Neuronal stem cell (in vitro differentiated cells): Measurements from ENCODE around the gene IL12RB1.

Experiments
- DNase-seq: peaks from one replicate; pipeline ENCODE4 v3.0.0-alpha.2; 2013; ENCODE audit warnings: low spot score
- H2AFZ ChIP-seq: one replicate; pipeline ENCODE4 v1.6.1; 2013; ENCODE audit warnings: mild to moderate bottlenecking, low read length, inconsistent platforms
- H2AK5ac ChIP-seq: 2 replicates; pipeline ENCODE4 v1.6.1; 2013; ENCODE audit warnings: low read depth, mild to moderate bottlenecking, inconsistent platforms, low read length, moderate library complexity, mixed read lengths
- H2BK120ac ChIP-seq: 2 replicates; pipeline ENCODE4 v1.6.1; 2013; ENCODE audit warnings: low read depth, mild to moderate bottlenecking, inconsistent platforms, low read length, moderate library complexity, mixed read lengths
- H2BK12ac ChIP-seq: one replicate; pipeline ENCODE4 v1.6.1; 2013; ENCODE audit warnings: low read length, inconsistent platforms
- H2BK15ac ChIP-seq: 2 replicates; pipeline ENCODE4 v1.6.1; 2013; ENCODE audit warnings: mild to moderate bottlenecking, low read length, inconsistent platforms, mixed read lengths
- H2BK5ac ChIP-seq: one replicate; pipeline ENCODE4 v1.6.1; 2013; ENCODE audit warnings: inconsistent platforms, mild to moderate bottlenecking, low read length, moderate library complexity
- H3K14ac ChIP-seq: one replicate; pipeline ENCODE4 v1.6.1; 2013; ENCODE audit warnings: low read length, inconsistent platforms
- H3K18ac ChIP-seq: 2 replicates; pipeline ENCODE4 v1.6.1; 2013; ENCODE audit warnings: low read length, inconsistent platforms
- H3K23ac ChIP-seq: 2 replicates; pipeline ENCODE4 v1.6.1; 2013; ENCODE audit warnings: low read depth, mild to moderate bottlenecking, mixed read lengths, low read length, inconsistent platforms; ENCODE audit not compliant: poor library complexity
- H3K27ac ChIP-seq: replicated peaks from 3 replicates; pipeline ENCODE4 v1.5.1; 2013; ENCODE audit warnings: low read length, inconsistent platforms
- H3K27me3 ChIP-seq, 3 experiments: 2 replicates each; pipeline ENCODE4 v1.6.1; 2013; ENCODE audit warnings: low read length in 3 of 3, mild to moderate bottlenecking in 2 of 3, inconsistent platforms in 1 of 3, low read depth in 1 of 3, mixed read lengths in 1 of 3, moderate library complexity in 1 of 3; ENCODE audit not compliant: control insufficient read depth in 3 of 3, insufficient read depth in 3 of 3
- H3K36me3 ChIP-seq, 2 donors: replicated peaks in 1 of 2; 2 replicates each; pipeline ENCODE4 v1.6.1; 2013; ENCODE audit warnings: low read length in 2 of 2; ENCODE audit not compliant: control insufficient read depth in 2 of 2, insufficient read depth in 2 of 2
- H3K4ac ChIP-seq: 2 replicates; pipeline ENCODE4 v1.6.1; 2013; ENCODE audit warnings: inconsistent platforms, mild to moderate bottlenecking, low read length, moderate library complexity
- H3K4me1 ChIP-seq, 2 donors: 1 replicate in 1 of 2; 2 replicates in 1 of 2; pipeline ENCODE4 v1.6.1; 2013; ENCODE audit warnings: low read length in 2 of 2, low read depth in 1 of 2; ENCODE audit not compliant: control insufficient read depth in 2 of 2, insufficient read depth in 1 of 2
- H3K4me2 ChIP-seq: one replicate; pipeline ENCODE4 v1.6.1; 2013; ENCODE audit warnings: mild to moderate bottlenecking, low read length, inconsistent platforms; ENCODE audit not compliant: insufficient read depth, poor library complexity, severe bottlenecking
- H3K4me3 ChIP-seq, 2 donors: 2 replicates each; pipeline ENCODE4 v1.5.1; 2013; ENCODE audit warnings: low read length in 2 of 2, mild to moderate bottlenecking in 2 of 2, inconsistent platforms in 1 of 2, moderate library complexity in 1 of 2
- H3K79me1 ChIP-seq: one replicate; pipeline ENCODE4 v1.6.1; 2013; ENCODE audit warnings: low read depth, mild to moderate bottlenecking, inconsistent platforms, low read length, moderate library complexity
- H3K9ac ChIP-seq: one replicate; pipeline ENCODE4 v1.6.1; 2013; ENCODE audit warnings: mild to moderate bottlenecking, low read depth, low read length, inconsistent platforms; ENCODE audit not compliant: poor library complexity
- H3K9me3 ChIP-seq, 2 donors: replicated peaks in 1 of 2; 2 replicates each; pipeline versions ENCODE3 to v1.6.1; 2013; ENCODE audit warnings: low read length in 2 of 2, mild to moderate bottlenecking in 2 of 2, inconsistent platforms in 1 of 2, low read depth in 1 of 2, mixed read lengths in 1 of 2, moderate library complexity in 1 of 2; ENCODE audit not compliant: control insufficient read depth in 2 of 2, insufficient read depth in 1 of 2
- H4K8ac ChIP-seq: one replicate; pipeline ENCODE4 v1.6.1; 2013; ENCODE audit warnings: low read depth, mild to moderate bottlenecking, inconsistent platforms, low read length, moderate library complexity
- H4K91ac ChIP-seq: one replicate; pipeline ENCODE4 v1.6.1; 2013; ENCODE audit warnings: low read length, low read depth, mild to moderate bottlenecking, inconsistent platforms; ENCODE audit not compliant: poor library complexity
- WGBS, 2 donors: extraction: QIAGEN DNeasy Blood & Tissue Kit; methylation state at CpG; one replicate each; pipeline ENCODE4 v1.1.7; 2013; ENCODE audit warnings: missing lambda C conversion rate in 2 of 2, mixed read lengths in 1 of 2; ENCODE audit not compliant: insufficient read length in 2 of 2, insufficient replicate concordance in 1 of 2; ENCODE audit errors: extremely low coverage in 2 of 2; 5-methylcytosine and 5-hydroxymethylcytosine counted together

IL12RB1 gene

DNA sequence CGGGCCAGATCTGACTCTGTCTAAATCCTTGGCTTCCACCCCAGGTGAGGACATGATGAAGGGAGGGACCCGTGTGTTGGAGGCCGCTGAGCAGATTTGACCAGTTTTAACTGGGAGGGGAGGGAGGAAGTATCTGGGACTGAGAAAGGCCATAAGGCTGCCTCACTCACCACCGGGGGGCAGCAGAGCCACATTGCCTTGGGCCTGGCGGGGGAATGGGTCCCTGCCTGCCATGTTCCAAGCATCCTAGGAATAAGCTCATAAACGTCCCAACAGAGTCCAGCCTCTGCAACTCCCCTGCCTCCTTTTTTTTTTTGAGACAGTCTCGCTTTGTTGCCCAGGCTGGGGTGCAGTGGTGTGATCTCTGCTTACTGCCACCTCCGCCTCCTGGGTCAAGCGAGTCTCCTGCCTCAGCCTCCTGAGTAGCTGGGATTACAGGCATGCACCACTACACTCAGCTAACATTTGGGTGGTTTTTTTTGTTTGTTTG lies 26.3 kb upstream of the IL12RB1 start:
- H4K91ac ChIP-seq: no peak overlapping the region
- no peaks in the 10 kb centered on the region for H3K79me1 ChIP-seq
- no peak overlapping the region for H3K9ac ChIP-seq
- H2AFZ ChIP-seq: peak overlapping the region; percentile 83
- H2AK5ac ChIP-seq: no peak overlapping the region
- no peak overlapping the region for H3K4ac ChIP-seq
- H3K9me3 ChIP-seq: no peaks in the 10 kb centered on the region
- no peak overlapping the region for H3K14ac ChIP-seq
- H2BK12ac ChIP-seq: no peak overlapping the region
- H3K4me1 ChIP-seq: peaks cover 10 to 14% of the 10 kb centered on the region in 2 donors
- H4K8ac ChIP-seq: no peak overlapping the region
- H2BK5ac ChIP-seq: no peak overlapping the region
- H3K27ac ChIP-seq: no peak overlapping the region
- no peaks in the 10 kb centered on the region for H3K36me3 ChIP-seq
- no peak overlapping the region for H3K4me3 ChIP-seq
- H3K18ac ChIP-seq: no peak overlapping the region
- no peak overlapping the region for H3K23ac ChIP-seq
- H2BK15ac ChIP-seq: no peak overlapping the region
- peak; percentile 77 for DNase-seq
- no peak overlapping the region for H3K4me2 ChIP-seq
- H2BK120ac ChIP-seq: no peak overlapping the region
- no CpG with 5 or more reads among the region's 9 CpGs for WGBS, 2 donors
- peaks cover 0 to 24% (median 15%) of the 10 kb centered on the region in 3 experiments for H3K27me3 ChIP-seq

- DNase-seq: no peak
- H2BK120ac ChIP-seq: peak overlapping the region; percentile 87
These were observed 24.0 kb upstream of the IL12RB1 start for GRCh38 chr19:18110609-18111232.

DNA sequence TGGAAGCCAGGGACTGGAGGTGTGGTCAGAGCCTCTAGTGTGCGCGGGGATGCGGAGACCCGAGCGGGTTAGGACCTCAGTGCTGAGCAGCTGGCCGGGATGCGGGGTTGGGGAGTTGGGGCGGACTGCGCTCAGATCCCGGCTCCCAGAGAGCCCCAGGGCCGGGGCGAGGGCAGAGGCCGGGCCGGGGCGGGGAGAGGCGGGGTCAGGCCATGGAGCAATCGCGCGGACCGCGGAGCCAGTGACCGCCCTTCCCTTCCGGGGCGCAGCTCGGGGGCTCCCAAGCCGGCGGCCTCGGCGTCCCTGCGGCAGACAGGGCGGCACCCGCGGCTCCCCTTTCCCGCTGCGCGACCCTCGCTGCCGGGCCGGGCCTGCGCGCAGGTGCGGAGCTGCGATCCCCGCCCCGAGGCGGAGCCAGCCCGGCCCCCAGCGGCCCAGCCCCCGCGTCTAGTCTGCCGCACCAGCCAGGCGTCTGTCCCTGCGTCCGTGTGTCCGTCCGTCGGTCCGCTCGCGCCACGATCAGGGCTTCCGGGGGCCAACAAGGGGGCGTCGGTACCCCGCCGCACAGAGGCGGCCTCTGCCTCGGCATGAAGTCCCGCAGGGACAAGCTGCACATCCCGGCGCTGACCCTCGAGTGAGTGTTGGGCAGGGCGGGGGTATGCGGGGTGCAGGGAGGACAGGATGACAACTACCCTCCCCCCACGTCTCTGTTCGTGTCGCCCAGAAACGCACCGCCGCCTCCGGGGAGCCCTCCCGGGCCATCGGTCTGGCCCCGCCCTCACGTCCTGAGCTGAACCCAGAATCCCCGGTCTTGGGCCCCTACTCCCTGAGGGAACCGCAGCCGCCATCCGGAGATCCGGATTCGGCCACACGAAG lies 23.2 kb upstream of the IL12RB1 start:
- peak overlapping the region; percentile 64 for H4K91ac ChIP-seq
- peak overlapping the region; percentile 41 for H2BK12ac ChIP-seq
- WGBS, 2 donors: no CpG with 5 or more reads among the region's 92 CpGs
- H4K8ac ChIP-seq: no peak overlapping the region
- H2AFZ ChIP-seq: peak overlapping the region; percentile 98
- peak overlapping the region; percentile 96 for H3K18ac ChIP-seq
- DNase-seq: no peak
- peak overlapping the region; percentile 91 for H3K23ac ChIP-seq
- peak overlapping the region; percentile 68 for H2AK5ac ChIP-seq
- H3K4me2 ChIP-seq: peak overlapping the region; percentile 96
- H3K27me3 ChIP-seq: peaks cover 0 to 24% (median 15%) of the 10 kb centered on the region in 3 experiments
- H3K9ac ChIP-seq: peak overlapping the region; percentile 88
- peak overlapping the region; percentile 89 for H2BK15ac ChIP-seq
- no peak overlapping the region for H3K27ac ChIP-seq
- peak overlapping the region; percentile 98 for H3K14ac ChIP-seq
- H3K36me3 ChIP-seq: no peaks in the 10 kb centered on the region
- no peaks in the 10 kb centered on the region for H3K9me3 ChIP-seq
- H3K4me1 ChIP-seq: peaks cover 5 to 10% of the 10 kb centered on the region in 2 donors
- H3K4ac ChIP-seq: no peak overlapping the region
- no peaks in the 10 kb centered on the region for H3K79me1 ChIP-seq
- peak overlapping the region; percentile 61 to 82 for H3K4me3 ChIP-seq
- peak overlapping the region; percentile 87 for H2BK120ac ChIP-seq
- H2BK5ac ChIP-seq: peak overlapping the region; percentile 82

More at GRCh38 chr19:18110609-18111232, 24.0 kb upstream of the IL12RB1 start:
- peak overlapping the region; percentile 82 for H2BK5ac ChIP-seq
- no peak overlapping the region for H4K8ac ChIP-seq
- peaks cover 0 to 24% (median 15%) of the 10 kb centered on the region in 3 experiments for H3K27me3 ChIP-seq
- H3K18ac ChIP-seq: peak overlapping the region; percentile 96
- peak overlapping the region; percentile 88 for H3K9ac ChIP-seq
- peak overlapping the region; percentile 96 for H3K4me2 ChIP-seq
- no peak overlapping the region for H3K14ac ChIP-seq
- H4K91ac ChIP-seq: no peak overlapping the region
- peak overlapping the region; percentile 89 for H2BK15ac ChIP-seq
- H2AK5ac ChIP-seq: peak overlapping the region; percentile 56
- H3K4ac ChIP-seq: no peak overlapping the region
- no peaks in the 10 kb centered on the region for H3K79me1 ChIP-seq
- H2AFZ ChIP-seq: peak overlapping the region; percentile 98
- H3K9me3 ChIP-seq: no peaks in the 10 kb centered on the region
- H3K27ac ChIP-seq: no peak overlapping the region
- peaks cover 5 to 10% of the 10 kb centered on the region in 2 donors for H3K4me1 ChIP-seq
- no peaks in the 10 kb centered on the region for H3K36me3 ChIP-seq
- no peak overlapping the region for H2BK12ac ChIP-seq
- no peak overlapping the region for H3K23ac ChIP-seq
- no CpG with 5 or more reads among the region's 22 CpGs for WGBS, 2 donors
- H3K4me3 ChIP-seq: peak overlapping the region; percentile 61 to 82

GRCh38 chr19:18109341-18109732 lies 22.6 kb upstream of the IL12RB1 start:
- Histone ChIP-seq H2BK12ac (no peak overlapping the region), H2BK15ac (peak overlapping the region; percentile 21), H3K27me3 (peaks cover 0 to 24% (median 15%) of the 10 kb centered on the region in 3 experiments), H3K9ac (peak overlapping the region; percentile 88), H2BK5ac (peak overlapping the region; percentile 73), H3K9me3 (no peaks in the 10 kb centered on the region), H3K4me3 (peak overlapping the region; percentile 61 to 82), H3K4me1 (peaks cover 5 to 10% of the 10 kb centered on the region in 2 donors), H3K14ac (peak overlapping the region; percentile 84), H2BK120ac (no peak overlapping the region), H3K4ac (no peak overlapping the region), H2AFZ (peak overlapping the region; percentile 98), H3K36me3 (no peaks in the 10 kb centered on the region), H4K91ac (peak overlapping the region; percentile 64), H4K8ac (no peak overlapping the region), H3K23ac (peak overlapping the region; percentile 91), H3K27ac (no peak overlapping the region), H3K79me1 (no peaks in the 10 kb centered on the region), H2AK5ac (peak overlapping the region; percentile 68), H3K4me2 (peak overlapping the region; percentile 96), H3K18ac (peak overlapping the region; percentile 96)
- DNase-seq: no peak
- WGBS, 2 donors: no CpG with 5 or more reads among the region's 12 CpGs
